NCI-H69 (cell line): ENCODE data around the gene DPPA5.
A peak's percentile ranks its signal among the peaks of the same experiment; 100 is the strongest.
"Not testable (repeated sequence)": the region's sequence is repeated elsewhere in the genome, so short reads cannot be mapped to it uniquely, and the experiment has no call there.

Source experiments
- DNase-seq: peaks from one replicate; lab custom pipeline; 2025; lab: John Stamatoyannopoulos, UW

The DPPA5 gene

DNA sequence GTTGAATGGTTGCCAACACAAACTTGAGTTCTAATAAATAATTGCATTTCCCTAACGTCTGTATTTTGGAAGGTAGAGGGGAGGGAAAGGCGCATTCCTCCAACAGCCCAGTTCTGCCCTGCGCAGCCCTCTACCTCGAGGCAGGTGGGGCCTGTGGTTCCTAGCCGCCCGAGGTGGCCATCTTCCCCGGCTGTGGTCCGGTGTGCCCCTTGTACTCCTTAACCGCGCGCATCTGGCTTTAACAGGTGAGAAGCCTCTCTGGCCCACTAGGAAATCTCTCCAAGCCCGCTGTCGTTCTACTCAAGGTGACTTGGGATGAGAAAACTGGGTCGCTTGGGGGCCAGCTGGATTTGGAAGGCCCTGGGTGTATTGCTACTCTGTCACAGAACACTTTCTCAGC lies 10.0 kb upstream of the DPPA5 start:
- no peak for DNase-seq

- no peak for DNase-seq
Observed at GRCh38 chr6:73363537-73363875, 9.4 kb upstream of the DPPA5 start.

GRCh38 chr6:73362869-73363536 lies 8.9 kb upstream of the DPPA5 start:
- DNase-seq, result no peak

DNA sequence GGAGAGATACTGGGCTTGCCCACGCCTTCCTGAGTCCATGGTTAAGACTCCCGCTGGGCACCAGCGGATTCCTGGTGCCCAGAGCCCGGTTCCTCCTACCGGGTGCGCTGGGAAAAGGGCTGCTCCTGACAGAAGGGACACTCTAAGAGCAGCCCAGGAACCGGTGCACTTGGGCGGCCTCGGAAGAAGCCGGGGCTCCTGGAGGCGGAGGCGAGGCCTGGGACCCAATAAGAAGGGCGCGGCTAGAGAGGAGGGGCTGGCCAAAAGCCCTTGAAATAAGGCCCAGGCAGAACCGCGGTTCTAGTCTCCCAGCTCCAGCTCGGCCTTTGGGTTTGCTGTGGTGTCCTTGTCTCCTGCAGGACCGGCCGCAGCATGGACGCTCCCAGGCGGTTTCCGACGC lies 8.3 kb upstream of the DPPA5 start, which contains the start of gene KHDC3L:
Gene KHDC3L (plus strand): TSS at position 301 of the 400 bp plus-strand sequence. CDS start 72 bp downstream, at position 373.
- DNase-seq, result no peak

GRCh38 chr6:73349311-73349710 lies 4.8 kb downstream of the DPPA5 start:
- no peak for DNase-seq

DNA sequence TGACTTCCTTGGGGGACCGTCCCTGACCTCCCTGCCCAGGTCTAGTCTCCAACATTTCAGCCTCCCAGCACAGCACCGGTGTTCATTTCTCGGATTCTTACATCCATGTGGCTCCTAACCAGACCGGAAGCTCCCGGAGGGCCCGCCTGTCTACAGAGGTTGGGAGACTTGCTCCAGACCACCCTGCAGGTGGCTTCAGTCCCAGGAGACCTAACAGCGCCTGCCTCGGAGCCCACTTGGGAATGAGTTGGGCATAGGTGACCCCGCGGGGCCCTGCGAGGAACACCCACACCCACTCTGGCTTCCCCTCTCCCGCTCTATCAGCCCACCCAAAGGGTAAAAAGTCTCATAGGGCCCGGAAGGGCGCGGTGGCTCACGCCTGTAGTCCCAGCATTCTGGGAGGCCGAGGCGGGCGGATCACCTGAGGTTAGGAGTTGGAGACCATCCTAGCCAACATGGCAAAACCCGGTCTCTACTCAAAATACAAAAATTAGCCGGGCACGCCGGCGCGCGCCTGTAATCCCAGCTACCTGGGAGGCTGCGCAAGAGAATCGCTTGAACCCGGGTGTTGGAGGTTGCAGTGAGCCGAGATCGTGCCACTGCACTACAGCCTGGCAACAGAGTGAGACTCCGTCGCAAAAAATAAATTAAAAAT lies 5.4 kb downstream of the DPPA5 start:
- DNase-seq, result no peak

GRCh38 chr6:73343164-73343563 lies 10.9 kb downstream of the DPPA5 start:
- DNase-seq, result no peak

DNA sequence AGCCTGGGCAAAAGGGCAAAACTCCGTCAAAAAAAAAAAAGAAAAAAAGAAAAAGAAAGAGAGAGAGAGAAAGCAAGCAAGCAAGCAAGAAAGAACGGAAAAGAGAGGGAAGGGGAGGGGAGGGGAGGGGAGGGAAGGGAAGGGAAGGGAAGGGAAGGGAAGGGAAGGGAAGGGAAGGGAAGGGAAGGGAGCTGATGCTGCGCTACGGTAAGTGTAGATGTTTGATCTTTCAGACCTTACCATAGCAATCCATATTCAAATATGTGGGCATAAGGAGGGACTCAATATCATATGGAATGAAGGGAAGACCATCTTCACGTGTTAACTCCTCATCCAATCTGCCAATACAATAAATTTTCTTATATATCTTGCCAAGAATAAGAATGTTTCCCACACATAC lies 11.9 kb downstream of the DPPA5 start:
- no peak for DNase-seq

- DNase-seq, result no peak
Observed at GRCh38 chr6:73341335-73341734, 12.7 kb downstream of the DPPA5 start.

- DNase-seq, result no peak
Observed at GRCh38 chr6:73340048-73340447, 14.0 kb downstream of the DPPA5 start.

DNA sequence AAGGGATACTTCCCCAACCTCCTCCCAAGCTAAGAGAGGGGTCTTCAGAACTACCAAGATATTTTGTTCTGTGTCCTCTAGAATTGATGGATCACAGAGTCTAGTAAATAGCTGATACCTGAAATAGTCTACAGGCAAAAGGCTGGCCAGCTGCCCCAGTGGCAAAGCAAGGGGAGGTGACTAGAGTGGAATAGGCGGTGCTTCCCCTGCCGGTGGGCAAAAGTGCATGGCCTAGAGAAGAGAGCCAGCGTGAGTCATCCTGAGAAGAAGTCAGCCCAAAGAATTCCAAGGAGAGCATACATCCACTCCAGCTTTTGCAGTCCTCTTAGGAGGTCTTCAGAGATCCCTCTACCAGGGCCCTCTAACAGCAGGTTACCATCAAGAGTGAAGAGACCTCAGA lies 14.7 kb downstream of the DPPA5 start:
- no peak for DNase-seq

GRCh38 chr6:73329201-73329600 lies 24.9 kb downstream of the DPPA5 start:
- no peak for DNase-seq

DNA sequence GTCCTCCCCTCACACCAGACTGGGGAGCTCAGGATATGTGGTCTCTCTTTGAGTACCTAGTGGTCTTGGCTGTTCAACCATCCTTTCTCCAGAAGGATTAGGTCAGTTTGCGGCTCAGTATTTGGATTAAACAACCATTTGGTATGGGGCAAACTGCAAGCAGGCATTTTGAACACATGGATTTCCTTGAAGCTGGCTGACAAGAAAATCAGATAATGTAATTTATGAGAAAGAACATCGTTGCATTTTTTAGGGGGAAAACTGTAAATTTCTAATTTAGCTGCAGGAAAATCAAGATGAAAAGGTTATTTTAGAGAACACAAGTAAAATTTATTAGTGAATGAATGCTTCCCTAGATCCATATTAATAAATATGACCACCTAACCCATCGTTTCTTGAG lies 25.3 kb downstream of the DPPA5 start:
- DNase-seq, result no peak

DNA sequence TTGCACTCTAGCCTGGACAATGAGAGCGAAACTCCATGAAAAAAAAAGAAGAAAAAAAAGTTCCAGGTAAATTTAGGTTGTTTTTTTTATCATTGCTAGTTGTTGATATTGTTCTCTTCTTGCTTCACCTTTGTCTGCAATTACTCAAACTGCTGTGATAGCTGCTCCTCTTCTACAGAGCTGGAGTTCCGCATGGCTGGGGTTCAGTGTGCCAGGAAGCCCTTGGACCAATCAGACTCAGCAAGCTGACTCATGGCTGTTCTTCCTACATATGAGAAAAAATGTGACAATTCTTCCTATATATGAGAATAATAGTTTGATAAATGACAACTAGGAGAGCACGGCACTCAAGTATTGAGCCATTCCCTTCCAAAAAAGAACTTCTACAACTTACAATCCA lies 28.4 kb downstream of the DPPA5 start:
- DNase-seq, result no peak

DNA sequence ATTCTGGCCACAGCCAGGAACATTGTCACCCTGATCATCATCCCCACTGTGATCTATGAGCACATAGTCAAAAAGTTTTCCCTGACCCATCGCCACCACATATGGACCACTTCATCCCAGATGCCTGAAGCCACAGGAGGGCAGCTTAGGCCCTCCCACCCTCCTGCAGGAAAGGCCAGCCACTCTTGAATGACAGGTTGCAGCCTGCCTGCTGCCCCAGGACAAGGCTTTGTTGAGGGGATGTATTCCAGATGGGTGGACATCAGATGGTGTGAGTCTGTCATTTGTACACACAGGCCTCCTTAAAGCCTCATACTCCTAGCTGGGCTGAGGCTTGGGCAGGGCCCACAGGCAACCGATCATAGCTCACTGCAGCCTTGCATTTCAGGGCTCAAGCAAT lies 30.8 kb downstream of the DPPA5 start:
- no peak for DNase-seq

GRCh38 chr6:73314577-73315492 lies 39.2 kb downstream of the DPPA5 start:
- DNase-seq, result no peak

DNA sequence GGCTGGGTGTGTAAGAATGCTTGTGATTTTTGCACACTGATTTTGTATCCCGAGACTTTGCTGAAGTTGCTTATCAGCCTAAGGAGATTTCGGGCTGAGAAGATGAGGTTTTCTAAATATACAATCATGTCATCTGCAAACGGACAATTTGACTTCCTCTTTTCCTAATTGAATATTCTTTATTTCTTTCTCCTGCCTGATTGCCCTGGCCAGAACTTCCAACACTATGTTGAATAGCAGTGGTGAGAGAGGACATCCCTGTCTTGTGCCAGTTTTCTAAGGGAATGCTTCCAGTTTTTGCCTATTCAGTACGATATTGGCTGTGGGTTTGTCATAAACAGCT lies 43.6 kb downstream of the DPPA5 start:
- not testable (repeated sequence) for DNase-seq

GRCh38 chr6:73309785-73310502 lies 44.1 kb downstream of the DPPA5 start:
- peak; percentile 88 for DNase-seq

DNA sequence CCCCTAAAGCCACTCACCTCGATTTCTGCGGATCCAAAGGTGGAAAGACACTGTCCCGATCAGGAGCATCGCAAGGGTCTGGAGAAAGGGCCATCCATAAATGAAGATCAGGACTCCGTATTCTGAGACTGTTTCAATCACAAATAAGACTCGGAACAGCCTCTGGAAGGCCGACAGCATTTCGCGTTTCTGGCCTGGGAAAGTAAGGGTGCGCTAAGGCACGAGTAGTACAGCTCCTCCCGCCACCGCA lies 44.6 kb downstream of the DPPA5 start:
- DNase-seq, result no peak

DNA sequence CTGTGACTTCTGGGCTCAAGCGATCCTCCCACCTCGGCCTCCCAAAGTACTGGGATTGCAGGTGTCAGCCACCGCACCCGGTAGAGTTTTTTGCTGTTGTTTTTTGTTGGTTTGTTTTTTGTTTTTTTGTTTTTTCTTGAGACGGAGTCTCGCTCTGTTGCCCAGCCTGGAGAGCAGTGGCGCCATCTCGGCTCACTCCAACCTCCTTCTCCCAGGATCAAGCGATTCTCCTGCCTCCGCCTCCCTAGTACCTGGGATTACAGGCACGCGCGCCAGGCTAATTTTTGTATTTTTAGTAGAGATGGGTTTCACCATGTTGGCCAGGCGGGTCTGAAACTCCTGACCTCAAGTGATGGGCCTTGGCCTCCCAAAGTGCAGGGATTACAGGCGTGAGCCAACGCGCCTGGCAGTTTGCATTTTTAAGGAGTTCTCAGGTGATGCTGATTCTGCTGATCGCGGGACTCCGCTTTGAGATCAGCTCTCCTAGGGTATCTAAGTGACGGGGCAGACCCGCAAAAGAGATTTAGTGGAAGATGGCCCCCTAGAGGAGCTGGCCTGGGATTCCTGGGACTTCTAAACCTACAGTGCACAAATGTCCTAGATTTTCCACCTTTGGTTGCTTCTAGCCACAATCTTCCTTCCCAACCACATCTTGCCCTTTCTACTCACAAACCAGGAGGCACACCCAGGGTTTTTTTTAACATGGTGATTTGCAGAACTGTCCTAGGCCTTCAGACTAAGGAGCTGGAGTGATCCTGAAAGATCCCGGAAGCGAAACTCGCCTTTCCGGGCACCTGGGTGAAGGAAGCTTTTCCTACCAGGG lies 45.2 kb downstream of the DPPA5 start:
- DNase-seq, result peak; percentile 75

DNA sequence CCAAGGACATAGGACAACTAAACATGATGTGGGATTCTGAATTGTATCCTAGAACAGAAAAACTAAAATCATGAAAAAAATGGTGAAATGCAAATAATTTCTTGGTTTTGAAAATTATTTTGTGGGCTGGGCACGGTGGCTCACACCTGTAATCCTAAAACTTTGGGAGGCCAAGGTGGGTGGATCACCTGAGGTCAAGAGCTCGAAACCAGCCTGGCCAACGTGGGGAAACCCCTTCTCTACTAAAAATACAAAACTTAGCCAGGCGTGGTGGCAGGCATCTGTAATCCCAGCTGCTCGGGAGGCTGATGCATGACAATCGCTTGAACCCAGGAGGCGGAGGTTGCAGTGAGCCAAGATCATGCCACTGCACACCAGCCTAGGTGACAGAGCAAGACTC lies 50.3 kb downstream of the DPPA5 start:
- DNase-seq, result not testable (repeated sequence)
